Cardiac fibroblast (primary cell): Measurements from ENCODE around the gene CDK6.
A peak's percentile ranks its signal among the peaks of the same experiment; 100 is the strongest.

Experiments
- DNase-seq, 2 donors: peaks; one replicate each; pipeline versions ENCODE4 v3.0.0 to v3.0.0-alpha.2; 2010; ENCODE audit warnings: low read depth in 2 of 2
- H3K4me3 ChIP-seq, 2 donors: replicated peaks in 1 of 2; 1 replicate in 1 of 2; 2 replicates in 1 of 2; pipeline ENCODE4 v1.5.1; 2011; ENCODE audit warnings: low read depth in 2 of 2, low read length in 2 of 2, mild to moderate bottlenecking in 2 of 2, moderate library complexity in 1 of 2
- TF ChIP-seq, protein P1 (sequence below): IDR thresholded peaks from one replicate; pipeline ENCODE4 v1.5.1; 2011; ENCODE audit warnings: low read depth, mild to moderate bottlenecking, low read length, inconsistent platforms

The CDK6 gene

GRCh38 chr7:92695308-92696261 lies 140.8 kb downstream of the CDK6 start:
- DNase-seq, result peak; percentile 91 to 93
- TF ChIP-seq, protein P1, sequence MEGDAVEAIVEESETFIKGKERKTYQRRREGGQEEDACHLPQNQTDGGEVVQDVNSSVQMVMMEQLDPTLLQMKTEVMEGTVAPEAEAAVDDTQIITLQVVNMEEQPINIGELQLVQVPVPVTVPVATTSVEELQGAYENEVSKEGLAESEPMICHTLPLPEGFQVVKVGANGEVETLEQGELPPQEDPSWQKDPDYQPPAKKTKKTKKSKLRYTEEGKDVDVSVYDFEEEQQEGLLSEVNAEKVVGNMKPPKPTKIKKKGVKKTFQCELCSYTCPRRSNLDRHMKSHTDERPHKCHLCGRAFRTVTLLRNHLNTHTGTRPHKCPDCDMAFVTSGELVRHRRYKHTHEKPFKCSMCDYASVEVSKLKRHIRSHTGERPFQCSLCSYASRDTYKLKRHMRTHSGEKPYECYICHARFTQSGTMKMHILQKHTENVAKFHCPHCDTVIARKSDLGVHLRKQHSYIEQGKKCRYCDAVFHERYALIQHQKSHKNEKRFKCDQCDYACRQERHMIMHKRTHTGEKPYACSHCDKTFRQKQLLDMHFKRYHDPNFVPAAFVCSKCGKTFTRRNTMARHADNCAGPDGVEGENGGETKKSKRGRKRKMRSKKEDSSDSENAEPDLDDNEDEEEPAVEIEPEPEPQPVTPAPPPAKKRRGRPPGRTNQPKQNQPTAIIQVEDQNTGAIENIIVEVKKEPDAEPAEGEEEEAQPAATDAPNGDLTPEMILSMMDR, result no peak
- H3K4me3 ChIP-seq, result peak overlapping the region; percentile 51 to 57

DNA sequence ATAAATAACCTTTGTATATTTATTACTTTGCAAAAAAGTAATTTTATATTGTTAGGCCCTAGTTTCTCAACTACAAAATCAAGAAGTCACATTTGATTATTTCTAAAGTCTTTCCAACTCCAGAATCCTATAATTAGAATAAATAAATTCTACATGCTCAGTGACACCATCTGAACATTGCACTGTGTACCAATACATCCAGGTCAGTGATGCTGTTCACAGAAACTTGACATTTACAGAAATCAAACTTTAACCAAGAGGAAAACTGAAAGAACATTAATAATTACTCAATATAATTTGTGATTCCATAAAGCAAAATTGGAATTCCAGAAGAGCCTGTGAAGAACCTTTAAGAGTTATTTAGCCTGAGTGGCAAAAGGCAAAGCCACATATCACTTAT lies 142.2 kb downstream of the CDK6 start:
- TF ChIP-seq, protein P1, result no peak
- no peak for DNase-seq
- H3K4me3 ChIP-seq, result no peak overlapping the region

DNA sequence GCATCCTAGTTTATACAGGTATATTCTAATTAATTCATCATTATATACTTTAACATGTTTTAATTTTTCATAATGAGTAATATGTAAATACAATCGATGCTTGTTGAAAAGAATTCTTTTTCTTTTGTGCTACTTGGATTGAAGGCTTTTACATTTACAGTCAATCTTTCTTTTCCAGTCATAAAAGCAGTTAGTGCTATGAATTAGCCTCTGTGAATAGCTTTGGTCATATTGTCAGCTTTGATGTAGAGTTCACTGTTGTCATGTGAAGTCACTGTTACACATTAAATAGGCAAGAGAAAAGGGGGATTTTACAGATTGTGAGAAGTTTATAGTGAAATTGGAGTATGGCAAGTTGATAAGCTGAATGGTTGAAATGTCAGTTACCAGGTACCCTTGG lies 142.9 kb downstream of the CDK6 start:
- TF ChIP-seq, protein P1, result no peak
- no peak for DNase-seq
- H3K4me3 ChIP-seq, result no peak overlapping the region

- no peak overlapping the region for H3K4me3 ChIP-seq
- TF ChIP-seq, protein P1, result peak; percentile 48
- DNase-seq, result peak; percentile 81 to 83
Observed at GRCh38 chr7:92691578-92691977, 144.8 kb downstream of the CDK6 start.

DNA sequence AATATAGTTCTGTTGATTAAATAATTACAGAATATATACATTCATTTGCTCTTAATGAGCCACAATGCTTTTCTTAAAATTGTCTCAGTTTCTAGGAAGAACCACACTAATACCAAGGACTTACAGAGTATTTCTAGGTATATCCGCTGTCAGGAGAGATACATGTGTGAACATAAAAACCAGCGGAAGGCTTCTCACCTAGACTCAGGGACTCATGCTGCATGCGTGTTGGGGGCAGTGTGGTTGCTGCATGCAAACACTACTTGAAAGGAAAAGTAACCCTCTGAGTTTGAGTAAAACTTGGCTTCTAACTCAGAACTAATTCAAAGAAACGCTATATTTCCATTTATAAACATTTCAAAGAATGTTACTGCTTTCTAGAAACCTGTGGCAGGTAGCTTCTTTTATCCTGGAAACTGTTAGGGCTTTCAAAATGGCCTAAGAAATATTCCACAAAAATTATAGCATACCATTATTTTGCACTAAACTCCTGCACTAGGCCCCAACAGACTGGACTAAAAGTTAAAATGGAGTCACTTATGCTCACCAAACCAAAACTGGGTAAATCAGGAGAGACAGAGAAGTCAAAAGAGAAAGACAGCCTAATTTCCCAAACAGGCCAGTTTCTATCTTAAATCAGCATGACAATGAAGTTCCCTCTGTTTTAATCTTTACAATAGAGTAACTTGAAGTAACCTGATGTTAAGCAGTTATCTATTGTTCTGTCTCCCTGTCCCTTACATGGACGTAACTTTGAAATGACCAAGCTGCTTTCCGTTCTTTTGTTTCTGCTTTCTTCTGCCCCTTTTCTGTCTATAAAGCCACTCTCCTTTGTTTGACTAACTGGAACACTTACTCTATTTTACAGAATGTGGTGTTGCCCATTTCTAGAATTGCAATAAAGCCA lies 151.0 kb downstream of the CDK6 start:
- DNase-seq, result no peak
- H3K4me3 ChIP-seq, result no peak overlapping the region
- TF ChIP-seq, protein P1, result no peak

GRCh38 chr7:92684274-92684673 lies 152.1 kb downstream of the CDK6 start:
- no peak overlapping the region for H3K4me3 ChIP-seq
- TF ChIP-seq, protein P1, result no peak
- DNase-seq, result no peak
